Keratinocyte (primary cell): ENCODE data around the gene MARCHF3. TPM values are rescaled to one million over a fixed set of nuclear protein-coding genes. Genes with fewer than 3 reads are reported as not detected.

Source experiments
- DNase-seq: peaks from one replicate; pipeline ENCODE4 v3.0.0-alpha.2; 2011; ENCODE audit warnings: low read depth, missing footprints, low spot score
- FAIRE-seq: peaks from 2 replicates; lab custom pipeline; 2011; peaks lifted over from hg19 to GRCh38; lab: Jason Lieb, UNC
- H2AFZ ChIP-seq: 2 replicates; pipeline ENCODE4 v1.6.0; 2012; ENCODE audit warnings: low read length, control low read depth, inconsistent platforms; ENCODE audit not compliant: control insufficient read depth
- H3K27ac ChIP-seq: 2 replicates; pipeline ENCODE4 v1.5.1; 2011; ENCODE audit warnings: low read length; ENCODE audit not compliant: control insufficient read depth, insufficient read depth
- H3K27me3 ChIP-seq: 3 replicates; pipeline ENCODE4 v1.6.0; 2011; ENCODE audit warnings: low read length; ENCODE audit not compliant: control insufficient read depth, insufficient read depth; ENCODE audit errors: extremely low read depth
- H3K36me3 ChIP-seq, 2 experiments: 2 replicates in 1 of 2; 3 replicates in 1 of 2; pipeline ENCODE4 v1.5.1; 2011; ENCODE audit warnings: low read length in 2 of 2, mild to moderate bottlenecking in 1 of 2; ENCODE audit not compliant: control insufficient read depth in 2 of 2, insufficient read depth in 2 of 2; ENCODE audit errors: extremely low read depth in 1 of 2
- H3K4me1 ChIP-seq: 3 replicates; pipeline ENCODE4 v1.5.1; 2011; ENCODE audit warnings: low read length; ENCODE audit not compliant: control insufficient read depth, insufficient read depth; ENCODE audit errors: extremely low read depth
- H3K4me2 ChIP-seq: 3 replicates; pipeline ENCODE4 v1.6.0; 2011; ENCODE audit warnings: low read depth, low read length; ENCODE audit not compliant: control insufficient read depth, insufficient read depth; ENCODE audit errors: extremely low read depth
- H3K4me3 ChIP-seq, 3 experiments: fragments of 200-600 bp in 1 of 3; sonication (generic) in 1 of 3; 2 replicates in 2 of 3; 3 replicates in 1 of 3; pipeline ENCODE4 v1.5.1; 2011 to 2016; ENCODE audit warnings: low read length in 3 of 3, mild to moderate bottlenecking in 3 of 3, control low read depth in 2 of 3, inconsistent platforms in 1 of 3, low read depth in 1 of 3, mixed read lengths in 1 of 3, mixed run types in 1 of 3, moderate library complexity in 1 of 3; ENCODE audit not compliant: control insufficient read depth in 2 of 3, insufficient read depth in 2 of 3; ENCODE audit errors: extremely low read depth in 1 of 3
- H3K79me2 ChIP-seq: 2 replicates; pipeline ENCODE4 v1.6.0; 2012; ENCODE audit warnings: low read length; ENCODE audit not compliant: control insufficient read depth, insufficient read depth
- H3K9ac ChIP-seq: 3 replicates; pipeline ENCODE4 v1.6.0; 2011; ENCODE audit warnings: low read length; ENCODE audit not compliant: control insufficient read depth, insufficient read depth; ENCODE audit errors: extremely low read depth
- H3K9me1 ChIP-seq: 3 replicates; pipeline ENCODE4 v1.6.0; 2011; ENCODE audit warnings: low read length; ENCODE audit not compliant: control insufficient read depth, insufficient read depth; ENCODE audit errors: extremely low read depth
- H3K9me3 ChIP-seq: 2 replicates; pipeline ENCODE4 v1.5.1; 2012; ENCODE audit warnings: low read depth, low read length; ENCODE audit not compliant: control insufficient read depth
- H4K20me1 ChIP-seq: 3 replicates; pipeline ENCODE4 v1.6.0; 2011; ENCODE audit warnings: low read length; ENCODE audit not compliant: control insufficient read depth, insufficient read depth; ENCODE audit errors: extremely low read depth
- CTCF ChIP-seq, 3 experiments: IDR thresholded peaks in 1 of 3; conservative IDR thresholded peaks in 1 of 3; optimal IDR thresholded peaks in 1 of 3; 2 replicates in 2 of 3; 3 replicates in 1 of 3; pipeline versions ENCODE3 to v1.5.1; 2011; ENCODE audit warnings: low read length in 3 of 3, mild to moderate bottlenecking in 3 of 3, moderate library complexity in 2 of 3, control low read depth in 1 of 3, inconsistent platforms in 1 of 3; ENCODE audit not compliant: insufficient read depth in 2 of 3; ENCODE audit errors: extremely low read depth in 1 of 3
- EZH2 ChIP-seq: IDR thresholded peaks from one replicate; pipeline ENCODE4 v1.6.1; 2012; ENCODE audit warnings: inconsistent platforms, mild to moderate bottlenecking, low read length, moderate library complexity
- dilution Hi-C: fragments of 300-500 bp; cut with MboI; formaldehyde crosslinking; loops from one replicate; pipeline ENCODE4 v1.7.0; 2020; ENCODE audit warnings: low sequenced_read_pairs; ENCODE audit not compliant: extremely low pct_ligation_motif_present
- polyA plus RNA-seq, 5 experiments: library from polyadenylated mRNA; depleted of rRNA in 3 of 5; stranded (reverse) in 3 of 5; stranded (forward) in 1 of 5; unstranded in 1 of 5; fragments of >200 nt; gene quantifications; 1 replicate in 1 of 5; 2 replicates in 3 of 5; 3 replicates in 1 of 5; pipeline versions ENCODE4 v1.2.1 to v1.2.3, GENCODE V29; 2011 to 2012; ENCODE audit warnings: missing spikeins in 2 of 5, low read depth in 1 of 5, low replicate concordance in 1 of 5

The MARCHF3 gene
- polyA plus RNA-seq, 1 donor (not counting 4 experiments of a cell fraction or from before 2014, with no cell fraction given): 0.45 TPM

GRCh38 chr5:126848253-126848652 lies 182.1 kb downstream of the MARCHF3 start:
- no peaks in the 10 kb centered on the region for H3K27me3 ChIP-seq
- no peak overlapping the region for H3K4me2 ChIP-seq
- H3K4me3 ChIP-seq: no peak overlapping the region
- no peak overlapping the region for H2AFZ ChIP-seq
- no peak overlapping the region for H3K27ac ChIP-seq
- no peaks in the 10 kb centered on the region for H3K4me1 ChIP-seq
- no peaks in the 10 kb centered on the region for H3K36me3 ChIP-seq
- H3K9me1 ChIP-seq: no peaks in the 10 kb centered on the region
- DNase-seq: no peak
- no peaks in the 10 kb centered on the region for H3K9me3 ChIP-seq
- no peaks in the 10 kb centered on the region for H3K79me2 ChIP-seq
- H4K20me1 ChIP-seq: no peaks in the 10 kb centered on the region
- no peak for FAIRE-seq
- dilution Hi-C loops: no loop called here
- no peak overlapping the region for H3K9ac ChIP-seq
- no peak for TF ChIP-seq EZH2
- TF ChIP-seq CTCF (optimal IDR thresholded peaks at IDR 0.05 in 1 of 3, IDR thresholded peaks at IDR 0.05 in 1 of 3, conservative IDR thresholded peaks at IDR 0.05 in 1 of 3; ENCODE audit: extremely low read depth in 1 of 3, insufficient read depth in 2 of 3, low read length in 3 of 3): no peak

- no peaks in the 10 kb centered on the region for H4K20me1 ChIP-seq
- DNase-seq (no peak), FAIRE-seq (no peak)
- TF ChIP-seq EZH2 (no peak), CTCF (optimal IDR thresholded peaks at IDR 0.05 in 1 of 3, IDR thresholded peaks at IDR 0.05 in 1 of 3, conservative IDR thresholded peaks at IDR 0.05 in 1 of 3; ENCODE audit: extremely low read depth in 1 of 3, insufficient read depth in 2 of 3, low read length in 3 of 3) (no peak)
- no peak overlapping the region for H3K27ac ChIP-seq
- dilution Hi-C loops: no loop called here
- no peaks in the 10 kb centered on the region for H3K4me1 ChIP-seq
- H3K4me3 ChIP-seq: no peak overlapping the region
- no peak overlapping the region for H3K4me2 ChIP-seq
- no peaks in the 10 kb centered on the region for H3K9me3 ChIP-seq
- no peaks in the 10 kb centered on the region for H3K79me2 ChIP-seq
- H3K9ac ChIP-seq: no peak overlapping the region
- H3K27me3 ChIP-seq: no peaks in the 10 kb centered on the region
- no peak overlapping the region for H2AFZ ChIP-seq
- H3K36me3 ChIP-seq: no peaks in the 10 kb centered on the region
- no peaks in the 10 kb centered on the region for H3K9me1 ChIP-seq
Observed at GRCh38 chr5:126847826-126848251, 182.5 kb downstream of the MARCHF3 start.
